Measurements from ENCODE around the gene LDB2.

LDB2 gene

DNA sequence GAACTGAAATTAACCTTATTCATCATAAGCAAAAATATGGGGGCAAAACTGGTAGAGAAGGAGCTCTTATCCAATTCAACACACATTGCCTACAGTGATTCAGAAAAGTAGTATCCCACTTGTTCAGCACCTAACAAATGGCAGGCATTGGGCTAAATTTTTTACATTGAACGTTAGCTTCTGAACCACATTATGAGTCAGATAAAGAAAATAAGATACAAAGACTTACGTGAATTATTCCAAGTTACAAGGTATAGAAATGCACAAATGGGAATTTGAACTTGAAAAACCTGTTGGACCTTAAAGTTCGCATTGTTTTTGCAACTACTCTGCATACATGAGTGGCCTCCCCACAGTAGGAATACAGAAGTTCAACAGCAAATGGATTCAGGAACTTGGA lies 210.6 kb downstream of the LDB2 start:
- TF ChIP-seq POLR2AphosphoS5 (IDR thresholded peaks at IDR 0.05; ENCODE audit: low read depth, low read length) = no peak
- TF ChIP-seq TAF1 (IDR thresholded peaks at IDR 0.05; ENCODE audit: borderline replicate concordance, low read depth, low read length) = no peak
- no peak for TF ChIP-seq POLR2A (IDR thresholded peaks at IDR 0.05; ENCODE audit: low read depth, low read length)
- FAIRE-seq = no peak
- DNase-seq (ENCODE audit: insufficient read length) = no peak

DNA sequence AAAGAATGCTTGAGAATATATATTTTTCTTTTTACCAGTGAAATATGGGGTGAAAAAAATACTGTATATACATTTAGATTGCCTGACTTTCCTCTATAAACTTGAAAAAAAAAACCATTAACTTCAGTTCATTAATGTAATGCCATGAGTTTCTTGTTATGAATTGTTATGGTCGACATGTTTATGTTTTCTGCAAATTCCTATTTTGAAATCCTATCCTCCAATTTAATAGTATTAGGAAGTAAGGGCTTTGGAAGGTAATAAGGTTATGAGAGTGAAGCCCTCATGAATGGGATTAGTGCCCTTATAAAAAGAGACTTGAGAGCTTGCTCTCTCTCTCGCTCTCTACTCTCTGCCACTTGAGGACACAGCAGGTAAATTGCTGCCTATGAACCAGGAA lies 211.4 kb downstream of the LDB2 start:
- no peak for DNase-seq (ENCODE audit: insufficient read length)
- FAIRE-seq = no peak
- TF ChIP-seq POLR2AphosphoS5 (IDR thresholded peaks at IDR 0.05; ENCODE audit: low read depth, low read length) (no peak), TAF1 (IDR thresholded peaks at IDR 0.05; ENCODE audit: borderline replicate concordance, low read depth, low read length) (no peak), POLR2A (IDR thresholded peaks at IDR 0.05; ENCODE audit: low read depth, low read length) (no peak)

- TF ChIP-seq TAF1 (IDR thresholded peaks at IDR 0.05; ENCODE audit: borderline replicate concordance, low read depth, low read length) = no peak
- no peak for FAIRE-seq
- no peak for DNase-seq (ENCODE audit: insufficient read length)
Observed at GRCh38 chr4:16686195-16686594, 212.2 kb downstream of the LDB2 start.

- TF ChIP-seq POLR2AphosphoS5 (IDR thresholded peaks at IDR 0.05; ENCODE audit: low read depth, low read length) (no peak), TAF1 (IDR thresholded peaks at IDR 0.05; ENCODE audit: borderline replicate concordance, low read depth, low read length) (no peak), POLR2A (IDR thresholded peaks at IDR 0.05; ENCODE audit: low read depth, low read length) (no peak)
- FAIRE-seq (no peak), DNase-seq (ENCODE audit: insufficient read length) (no peak)
Observed at GRCh38 chr4:16685536-16685935, 212.9 kb downstream of the LDB2 start.

GRCh38 chr4:16684935-16685334 lies 213.5 kb downstream of the LDB2 start:
- FAIRE-seq = no peak
- no peak for TF ChIP-seq POLR2AphosphoS5 (IDR thresholded peaks at IDR 0.05; ENCODE audit: low read depth, low read length)
- no peak for TF ChIP-seq POLR2A (IDR thresholded peaks at IDR 0.05; ENCODE audit: low read depth, low read length)
- TF ChIP-seq TAF1 (IDR thresholded peaks at IDR 0.05; ENCODE audit: borderline replicate concordance, low read depth, low read length) = no peak
- DNase-seq (ENCODE audit: insufficient read length) = no peak

DNA sequence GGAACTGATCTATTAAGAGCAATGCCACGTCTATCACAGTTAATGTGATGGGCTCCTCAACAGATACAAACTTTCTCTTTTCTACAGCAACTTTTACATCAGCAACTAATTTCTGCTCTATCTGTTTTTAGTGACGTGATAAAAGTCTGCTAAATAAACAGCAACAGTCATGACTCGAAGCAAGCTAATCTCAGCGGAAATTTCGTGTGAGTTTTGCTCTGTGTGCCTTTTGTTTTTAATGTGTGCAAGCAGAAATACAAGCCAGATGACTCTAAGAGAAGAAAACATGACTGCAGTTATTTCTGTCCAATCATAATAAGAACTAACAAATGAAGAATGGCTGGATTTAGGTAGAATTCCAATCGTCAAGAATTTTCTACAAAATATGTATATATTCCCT lies 214.3 kb downstream of the LDB2 start:
- DNase-seq (ENCODE audit: insufficient read length) (no peak), FAIRE-seq (no peak)
- no peak for TF ChIP-seq POLR2A (IDR thresholded peaks at IDR 0.05; ENCODE audit: low read depth, low read length)
- no peak for TF ChIP-seq TAF1 (IDR thresholded peaks at IDR 0.05; ENCODE audit: borderline replicate concordance, low read depth, low read length)

DNA sequence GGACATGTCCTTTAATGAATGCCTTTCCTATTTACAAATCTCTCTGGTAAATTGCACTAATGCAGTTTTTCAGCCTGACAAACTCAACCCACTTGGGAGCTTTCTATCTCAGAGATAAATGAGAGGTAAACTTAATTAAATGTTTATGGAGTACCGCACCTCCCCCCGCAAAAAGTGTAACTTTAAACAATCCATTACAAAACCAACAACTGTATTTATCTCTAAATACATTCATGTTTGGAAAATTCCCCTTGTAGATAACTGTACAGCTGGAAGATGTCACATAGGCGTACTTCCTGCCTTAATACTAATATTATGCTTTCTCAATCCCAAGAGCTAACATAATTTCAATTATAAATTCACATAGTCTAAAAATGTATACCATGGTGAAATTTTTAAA lies 215.5 kb downstream of the LDB2 start:
- FAIRE-seq (no peak), DNase-seq (ENCODE audit: insufficient read length) (no peak)
- no peak for TF ChIP-seq POLR2AphosphoS5 (IDR thresholded peaks at IDR 0.05; ENCODE audit: low read depth, low read length)
- no peak for TF ChIP-seq POLR2A (IDR thresholded peaks at IDR 0.05; ENCODE audit: low read depth, low read length)
- no peak for TF ChIP-seq TAF1 (IDR thresholded peaks at IDR 0.05; ENCODE audit: borderline replicate concordance, low read depth, low read length)

- TF ChIP-seq POLR2A (IDR thresholded peaks at IDR 0.05; ENCODE audit: low read depth, low read length) = no peak
- TF ChIP-seq POLR2AphosphoS5 (IDR thresholded peaks at IDR 0.05; ENCODE audit: low read depth, low read length) = no peak
- no peak for TF ChIP-seq TAF1 (IDR thresholded peaks at IDR 0.05; ENCODE audit: borderline replicate concordance, low read depth, low read length)
- no peak for FAIRE-seq
- no peak for DNase-seq (ENCODE audit: insufficient read length)
Observed at GRCh38 chr4:16677001-16677944, 221.2 kb downstream of the LDB2 start.

GRCh38 chr4:16676230-16676770 lies 222.1 kb downstream of the LDB2 start:
- no peak for FAIRE-seq
- TF ChIP-seq POLR2AphosphoS5 (IDR thresholded peaks at IDR 0.05; ENCODE audit: low read depth, low read length) (no peak), TAF1 (IDR thresholded peaks at IDR 0.05; ENCODE audit: borderline replicate concordance, low read depth, low read length) (no peak), POLR2A (IDR thresholded peaks at IDR 0.05; ENCODE audit: low read depth, low read length) (no peak)
- no peak for DNase-seq (ENCODE audit: insufficient read length)

DNA sequence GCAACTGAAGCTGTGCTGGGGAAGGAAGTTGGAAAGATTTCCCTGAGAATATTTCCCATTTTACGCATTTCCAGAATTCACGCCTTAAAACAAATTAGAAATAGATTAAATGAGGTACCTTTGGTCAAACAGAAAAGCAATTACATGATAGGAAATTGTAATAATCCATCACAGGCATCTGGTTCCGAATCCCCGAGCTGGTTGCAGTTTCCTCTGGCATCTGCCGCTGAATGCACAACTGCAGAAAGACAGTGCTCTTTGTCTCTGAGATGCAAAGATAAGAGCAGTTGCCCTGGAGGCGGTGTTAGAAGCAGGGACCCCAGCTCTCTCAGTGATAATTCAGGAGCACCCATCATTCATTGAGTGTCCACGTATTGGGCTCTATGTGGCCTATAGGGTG lies 224.4 kb downstream of the LDB2 start:
- DNase-seq (ENCODE audit: insufficient read length) (no peak), FAIRE-seq (no peak)
- TF ChIP-seq POLR2A (IDR thresholded peaks at IDR 0.05; ENCODE audit: low read depth, low read length) (no peak), TAF1 (IDR thresholded peaks at IDR 0.05; ENCODE audit: borderline replicate concordance, low read depth, low read length) (no peak), POLR2AphosphoS5 (IDR thresholded peaks at IDR 0.05; ENCODE audit: low read depth, low read length) (no peak)

GRCh38 chr4:16672421-16672820 lies 226.0 kb downstream of the LDB2 start:
- TF ChIP-seq POLR2AphosphoS5 (IDR thresholded peaks at IDR 0.05; ENCODE audit: low read depth, low read length) (no peak), POLR2A (IDR thresholded peaks at IDR 0.05; ENCODE audit: low read depth, low read length) (no peak), TAF1 (IDR thresholded peaks at IDR 0.05; ENCODE audit: borderline replicate concordance, low read depth, low read length) (no peak)
- DNase-seq (ENCODE audit: insufficient read length) (no peak), FAIRE-seq (no peak)

- TF ChIP-seq POLR2A (IDR thresholded peaks at IDR 0.05; ENCODE audit: low read depth, low read length) (no peak), TAF1 (IDR thresholded peaks at IDR 0.05; ENCODE audit: borderline replicate concordance, low read depth, low read length) (no peak), POLR2AphosphoS5 (IDR thresholded peaks at IDR 0.05; ENCODE audit: low read depth, low read length) (no peak)
- FAIRE-seq (no peak), DNase-seq (ENCODE audit: insufficient read length) (no peak)
Observed at GRCh38 chr4:16671741-16672140, 226.7 kb downstream of the LDB2 start.
